GM18502 (cell line): ENCODE data around the gene FBXL17.

ENCODE experiments used
- ATAC-seq: cut with Tn5 transposase; IDR thresholded peaks from one replicate; pipeline ENCODE4 v1.9.1; 2021; ENCODE audit warnings: mild to moderate bottlenecking; ENCODE audit not compliant: unreplicated experiment, poor library complexity

Gene FBXL17

DNA sequence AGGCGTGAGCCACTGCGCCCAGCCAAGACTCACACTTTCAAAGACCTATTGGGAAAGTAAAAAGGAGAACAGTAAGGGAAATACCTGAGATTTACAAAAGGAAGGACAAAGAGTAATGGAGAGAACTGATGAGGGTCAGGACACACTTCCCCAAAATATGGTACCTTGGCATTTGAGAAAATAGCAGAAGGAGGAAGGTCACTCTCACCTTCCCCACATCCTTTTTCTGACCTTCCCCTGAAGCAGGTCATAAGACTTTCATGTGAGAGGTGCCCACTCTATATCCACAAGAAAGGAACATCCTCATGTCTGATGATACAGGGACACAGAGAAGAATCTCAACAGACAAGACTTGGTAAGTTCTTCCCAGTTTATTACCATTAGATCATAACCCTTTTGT lies 272.8 kb downstream of the FBXL17 start:
- ATAC-seq, result no peak

GRCh38 chr5:108104448-108104847 lies 277.4 kb downstream of the FBXL17 start:
- no peak for ATAC-seq

- ATAC-seq, result no peak
Measured at GRCh38 chr5:108102463-108102862, 279.4 kb downstream of the FBXL17 start.

GRCh38 chr5:108101821-108102220 lies 280.1 kb downstream of the FBXL17 start:
- no peak for ATAC-seq

GRCh38 chr5:108101130-108101529 lies 280.8 kb downstream of the FBXL17 start:
- no peak for ATAC-seq

GRCh38 chr5:108094800-108095199 lies 287.1 kb downstream of the FBXL17 start:
- ATAC-seq, result no peak

DNA sequence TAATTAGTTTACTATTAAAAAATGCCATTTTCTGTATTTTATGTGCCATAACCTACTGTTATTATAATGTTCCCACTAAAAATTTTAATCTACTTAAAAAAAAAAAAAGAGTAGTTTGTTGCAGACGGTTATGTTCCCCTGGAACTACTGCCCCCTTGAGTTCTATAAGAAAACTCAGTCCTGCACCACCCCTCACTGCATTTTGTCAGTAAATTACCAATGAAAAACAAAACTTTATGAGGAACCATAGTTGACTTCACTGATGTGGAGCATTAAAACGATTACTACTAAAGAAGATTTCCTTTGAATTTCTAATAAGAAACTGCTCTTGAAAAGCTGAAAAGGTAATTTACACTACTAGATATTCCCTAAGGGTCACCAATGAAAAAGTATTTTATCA lies 288.7 kb downstream of the FBXL17 start:
- no peak for ATAC-seq

DNA sequence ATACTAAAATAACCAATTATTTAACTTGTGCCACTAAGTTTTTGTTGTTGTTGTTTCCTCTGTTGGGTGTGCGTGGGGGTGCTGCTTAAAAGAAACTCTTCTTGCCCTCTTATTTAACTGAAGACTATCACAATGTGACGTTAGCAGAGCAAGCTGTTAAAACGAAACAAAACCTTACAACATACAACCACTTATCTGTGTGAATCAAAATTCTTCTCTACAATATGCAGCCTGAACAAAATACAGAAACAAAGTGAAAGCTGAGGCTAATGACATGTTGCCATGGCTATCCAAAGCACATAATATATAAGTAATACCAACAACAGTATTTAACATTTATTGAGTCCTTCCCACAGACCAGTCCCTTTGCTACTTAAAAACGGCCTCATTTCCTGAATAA lies 291.0 kb downstream of the FBXL17 start:
- ATAC-seq, result no peak

- ATAC-seq, result no peak
Measured at GRCh38 chr5:108084105-108084504, 297.8 kb downstream of the FBXL17 start.

DNA sequence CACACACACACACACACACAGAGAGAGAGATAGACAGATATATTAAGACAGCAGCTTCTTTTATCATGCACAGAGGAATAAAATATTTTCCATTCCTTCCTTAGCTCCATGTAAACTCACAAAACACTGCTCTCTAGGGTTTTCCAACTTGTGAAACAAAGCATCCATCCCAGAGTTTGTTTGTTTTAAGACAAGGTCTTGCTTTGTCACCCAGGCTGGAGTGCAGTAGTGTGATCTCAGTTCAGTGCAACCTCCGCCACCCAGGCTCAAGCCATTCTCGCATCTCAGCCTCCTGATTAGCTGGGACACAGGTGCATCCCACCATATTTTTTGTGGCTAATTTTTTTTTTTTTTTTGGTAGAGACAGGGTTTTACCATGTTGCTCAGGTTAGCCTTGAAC lies 298.7 kb downstream of the FBXL17 start:
- ATAC-seq, result no peak

DNA sequence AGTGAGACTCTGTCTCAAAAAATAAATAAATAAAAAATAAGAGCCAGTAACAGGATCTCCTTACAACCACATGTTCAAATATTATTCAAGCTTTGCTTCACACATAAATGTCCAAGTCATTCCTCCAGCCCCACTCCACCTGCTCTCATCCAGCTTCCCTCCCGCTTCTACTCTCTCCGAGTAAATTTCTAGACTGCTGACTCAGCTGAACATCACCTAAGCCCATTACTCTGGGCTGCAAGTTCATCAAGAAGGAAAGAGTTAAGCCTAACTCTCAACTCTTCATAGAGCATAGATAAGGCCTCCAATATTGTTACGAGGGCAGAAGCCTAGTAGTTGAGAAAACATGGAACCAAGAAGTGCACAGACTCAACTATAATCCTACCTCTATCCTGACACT lies 300.2 kb downstream of the FBXL17 start:
- ATAC-seq, result no peak

DNA sequence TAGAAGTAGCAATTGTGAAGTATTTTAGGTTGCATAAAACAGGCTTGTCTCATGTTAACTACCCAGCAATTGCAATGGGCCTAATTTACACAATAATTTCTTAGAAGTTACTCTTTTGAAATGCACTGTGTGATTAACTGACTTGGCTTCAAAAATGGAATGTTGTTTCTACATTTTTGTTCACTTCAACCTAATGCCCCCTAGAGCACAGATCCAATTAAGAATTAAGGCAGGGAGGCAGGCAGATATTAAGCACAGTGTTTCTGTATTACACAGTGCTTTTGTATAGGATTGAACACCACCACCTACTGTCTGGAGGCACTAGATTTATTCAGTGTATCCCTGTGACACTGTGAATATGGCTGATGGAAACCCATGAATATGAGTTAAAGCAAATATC lies 302.1 kb downstream of the FBXL17 start:
- no peak for ATAC-seq

GRCh38 chr5:108078882-108079281 lies 303.0 kb downstream of the FBXL17 start:
- ATAC-seq, result no peak

GRCh38 chr5:108078345-108078744 lies 303.6 kb downstream of the FBXL17 start:
- ATAC-seq, result no peak

- no peak for ATAC-seq
Measured at GRCh38 chr5:108074626-108075025, 307.3 kb downstream of the FBXL17 start.

DNA sequence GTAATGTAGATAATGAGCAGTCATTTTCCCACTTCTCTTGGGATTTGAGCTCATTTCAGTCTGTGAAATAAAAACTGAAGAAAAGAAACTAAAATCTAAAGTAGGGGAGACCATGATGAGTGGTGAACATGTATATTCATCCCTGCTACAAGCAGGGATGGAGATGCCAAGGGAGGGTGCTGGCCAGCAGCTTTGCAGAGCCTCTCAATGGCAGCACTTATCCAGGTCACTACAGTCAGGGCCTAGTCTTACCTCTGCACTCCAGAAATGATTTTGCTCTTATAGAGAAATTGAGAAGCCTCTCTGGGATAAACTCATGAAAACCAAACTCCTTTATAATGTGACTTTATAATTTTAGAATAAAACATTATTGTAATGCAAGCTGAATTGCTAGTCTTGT lies 317.6 kb downstream of the FBXL17 start:
- no peak for ATAC-seq

GRCh38 chr5:108061941-108062340 lies 320.0 kb downstream of the FBXL17 start:
- ATAC-seq, result no peak

DNA sequence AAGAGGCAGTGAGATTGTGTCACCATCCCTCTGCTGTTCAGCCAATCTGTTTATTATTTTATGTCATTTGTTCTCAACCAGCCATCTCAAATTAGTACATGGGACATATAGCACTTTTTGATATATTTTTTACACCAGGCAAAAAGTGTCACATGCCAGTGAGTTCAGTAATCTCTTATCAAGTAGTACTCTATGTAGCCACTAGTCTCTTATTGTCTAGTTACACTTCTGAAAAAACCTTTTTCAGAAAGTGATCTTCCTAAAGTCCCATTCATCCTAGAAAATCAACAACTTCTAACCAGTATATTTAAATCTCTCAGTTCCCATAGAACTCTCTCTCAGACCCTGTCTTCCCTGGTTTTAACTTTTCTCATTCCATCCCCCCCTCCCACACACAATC lies 321.6 kb downstream of the FBXL17 start:
- no peak for ATAC-seq

DNA sequence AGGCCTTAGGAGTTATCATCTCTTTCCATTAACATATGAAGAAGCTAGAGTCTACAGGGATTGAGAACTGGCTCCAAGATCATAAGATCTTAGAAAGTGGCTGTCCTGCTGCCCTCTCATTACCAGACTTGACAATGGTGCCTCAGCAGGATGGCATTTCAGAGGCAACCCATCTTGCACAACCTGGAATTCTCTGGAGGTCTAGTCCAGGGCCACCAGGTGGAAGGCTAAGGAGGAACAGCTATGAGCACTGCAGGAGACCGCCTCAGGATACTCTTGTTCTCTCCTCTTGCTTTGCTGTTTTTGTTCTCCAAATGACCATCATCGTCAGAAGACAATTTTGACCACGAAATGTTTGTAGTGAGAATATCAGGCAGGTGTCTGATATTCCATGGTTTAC lies 322.6 kb downstream of the FBXL17 start:
- no peak for ATAC-seq

- ATAC-seq, result no peak
Measured at GRCh38 chr5:108054349-108054748, 327.5 kb downstream of the FBXL17 start.

GRCh38 chr5:108046955-108047670 lies 334.8 kb downstream of the FBXL17 start:
- no peak for ATAC-seq

- ATAC-seq, result no peak
Measured at GRCh38 chr5:108036482-108036881, 345.4 kb downstream of the FBXL17 start.

DNA sequence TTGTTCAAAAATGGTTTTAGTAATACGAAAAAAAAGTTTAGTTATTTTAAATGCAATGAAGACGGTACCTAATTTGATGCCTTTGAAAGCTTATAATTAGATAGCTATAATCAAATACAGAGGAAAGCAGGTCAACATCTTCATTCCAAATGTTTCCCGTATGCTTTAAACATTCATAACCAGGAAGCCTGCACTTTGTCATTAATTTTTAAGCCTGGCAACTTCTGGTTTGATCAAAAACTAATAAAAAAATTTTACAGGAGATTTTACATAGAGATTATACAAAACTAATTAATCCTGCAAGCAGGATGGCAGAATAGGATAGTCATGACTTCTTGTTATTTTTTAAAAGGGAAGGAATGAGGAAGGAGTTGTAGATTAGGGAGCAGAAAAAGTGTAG lies 353.0 kb downstream of the FBXL17 start:
- no peak for ATAC-seq
